Small intestine (tissue), 7 donors: ENCODE results near the gene ALKBH5. TPM values are rescaled to one million over a fixed set of nuclear protein-coding genes. Genes with fewer than 3 reads are reported as not detected.

Experiments
- DNase-seq, 2 donors: peaks; one replicate each; pipeline versions ENCODE4 v3.0.0 to v3.0.0-alpha.2; 2013
- FAIRE-seq: peaks from 2 replicates; lab custom pipeline; 2012; peaks lifted over from hg19 to GRCh38; lab: Jason Lieb, UNC
- H3K27ac ChIP-seq, 3 donors: one replicate each; pipeline ENCODE4 v1.5.1; 2013; ENCODE audit warnings: low read length in 2 of 3, mild to moderate bottlenecking in 2 of 3, control low read depth in 1 of 3, inconsistent platforms in 1 of 3, low read depth in 1 of 3, moderate library complexity in 1 of 3
- H3K27me3 ChIP-seq, 3 donors: one replicate each; pipeline ENCODE4 v1.6.1; 2013; ENCODE audit warnings: low read length in 3 of 3, inconsistent platforms in 1 of 3; ENCODE audit not compliant: control insufficient read depth in 3 of 3, insufficient read depth in 3 of 3
- H3K36me3 ChIP-seq, 3 donors: one replicate each; pipeline ENCODE4 v1.6.1; 2013; ENCODE audit warnings: low read length in 3 of 3, inconsistent platforms in 1 of 3, low read depth in 1 of 3, mild to moderate bottlenecking in 1 of 3, moderate library complexity in 1 of 3; ENCODE audit not compliant: control insufficient read depth in 3 of 3, insufficient read depth in 2 of 3
- H3K4me1 ChIP-seq, 3 donors: one replicate each; pipeline ENCODE4 v1.6.1; 2013; ENCODE audit warnings: low read length in 2 of 3, inconsistent platforms in 1 of 3, low read depth in 1 of 3, mild to moderate bottlenecking in 1 of 3, moderate library complexity in 1 of 3; ENCODE audit not compliant: control insufficient read depth in 3 of 3, insufficient read depth in 2 of 3
- H3K4me3 ChIP-seq, 3 donors: one replicate each; pipeline ENCODE4 v1.5.1; 2013; ENCODE audit warnings: low read length in 3 of 3, control low read depth in 1 of 3, inconsistent platforms in 1 of 3, low read depth in 1 of 3, mild to moderate bottlenecking in 1 of 3, moderate library complexity in 1 of 3
- H3K9me3 ChIP-seq, 2 donors: one replicate each; pipeline ENCODE4 v1.6.1; 2013; ENCODE audit warnings: low read depth in 1 of 2, low read length in 1 of 2; ENCODE audit not compliant: control insufficient read depth in 2 of 2, insufficient read depth in 1 of 2
- WGBS, 3 donors: extraction: QIAGEN DNeasy Blood & Tissue Kit; methylation state at CpG; one replicate each; pipeline ENCODE4 v1.1.7; 2013; 5-methylcytosine and 5-hydroxymethylcytosine counted together
- polyA plus RNA-seq, 4 donors: library from polyadenylated mRNA; stranded (reverse) in 3 of 4; unstranded in 1 of 4; fragments of 200-250 nt in 3 of 4; fragments of 120-200 nt in 1 of 4; gene quantifications; one replicate each; pipeline versions ENCODE4 v1.2.1 to v1.2.3, GENCODE V29; 2013
- donor health status: healthy with polysubstance abuse.
- donor health status: control.
- donor health status: control.
- donor health status: Bipolar disorder and iron deficiency.
- donor health status: healthy.

The ALKBH5 gene
- polyA plus RNA-seq, 4 donors, result 36.2 to 60.1 (median 40.6) TPM

DNA sequence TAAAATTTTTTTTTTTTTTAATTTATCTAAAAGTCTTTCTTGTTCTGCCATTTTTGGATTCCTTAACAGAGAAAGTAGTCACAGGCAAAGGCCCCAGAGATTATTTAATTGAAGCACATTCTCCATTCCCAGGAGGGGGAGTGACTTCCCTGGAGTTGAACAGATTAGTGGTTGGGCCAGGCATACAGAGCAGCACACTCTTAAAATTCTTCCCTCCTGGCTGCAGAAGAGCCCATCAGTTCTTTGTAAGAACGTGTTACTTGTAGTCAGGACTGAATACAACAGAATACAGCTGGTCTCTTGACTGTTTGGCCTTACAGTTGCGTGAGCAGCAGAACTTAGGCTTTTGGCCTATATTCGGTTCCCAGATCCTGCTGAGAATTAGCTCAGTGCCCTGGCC, 1.8 kb downstream of the ALKBH5 start:
- DNase-seq, result peak in 1 of 2 donors; percentile 20
- H3K27me3 ChIP-seq, result no peaks in the 10 kb centered on the region

DNA sequence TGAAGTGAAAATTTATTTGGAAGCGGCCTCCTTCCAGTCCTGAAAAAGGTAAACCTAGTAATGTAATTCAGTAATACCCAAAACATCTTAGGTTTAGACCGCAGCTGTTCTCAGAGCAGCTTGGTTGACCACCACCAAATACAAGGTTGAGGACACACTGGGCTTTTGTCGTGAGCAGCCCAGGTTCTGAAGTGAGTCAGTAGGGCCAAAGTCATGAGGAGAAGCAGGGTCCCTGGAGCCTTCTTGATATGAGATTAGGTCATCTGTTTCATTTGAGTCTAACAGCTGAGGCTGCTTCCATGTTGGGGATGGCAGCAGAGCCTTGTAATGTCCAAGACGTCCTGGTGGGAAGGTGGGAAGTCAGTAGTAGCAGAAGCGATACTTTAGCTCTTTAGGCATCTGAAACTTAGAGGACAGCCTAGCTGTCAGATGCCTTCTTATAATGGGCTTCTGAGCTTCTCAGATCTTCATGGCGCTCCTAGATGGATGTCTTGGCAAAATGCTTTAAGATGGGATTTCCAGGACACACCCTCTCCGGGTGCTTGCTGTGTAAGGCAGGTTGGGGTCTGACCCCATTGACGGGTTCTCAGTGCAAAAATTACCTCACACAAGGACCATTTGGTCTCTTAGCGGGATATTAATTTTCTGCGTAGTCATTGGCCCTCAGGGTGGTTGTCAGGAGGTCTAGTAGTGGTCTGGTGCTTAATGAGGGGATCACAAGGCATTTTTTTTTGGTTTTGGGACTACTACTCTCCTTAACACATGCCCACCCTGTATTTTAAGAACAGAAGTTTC, 2.4 kb downstream of the ALKBH5 start:
- peaks cover 14 to 38% (median 38%) of the 10 kb centered on the region in 3 donors for H3K4me1 ChIP-seq
- FAIRE-seq, result no peak
- peak overlapping the region in 1 of 3 donors; percentile 9 for H3K27ac ChIP-seq
- H3K36me3 ChIP-seq, result peaks cover 0 to 37% (median 7%) of the 10 kb centered on the region in 3 donors
- H3K9me3 ChIP-seq, result no peaks in the 10 kb centered on the region
- WGBS, 3 donors, result 43 to 49% (median 46%) methylated on average over 10 of the region's 10 CpGs
- peak overlapping the region; percentile 3 to 92 (median 72) for H3K4me3 ChIP-seq
- no peaks in the 10 kb centered on the region for H3K27me3 ChIP-seq
- DNase-seq, result peak in 1 of 2 donors; percentile 27

More for the DNA sequence above, 1.8 kb downstream of the ALKBH5 start:
- H3K27ac ChIP-seq, result peak overlapping the region in 1 of 3 donors; percentile 9
- H3K36me3 ChIP-seq, result peaks cover 0 to 31% (median 7%) of the 10 kb centered on the region in 3 donors
- WGBS, 3 donors, result 10 to 14% (median 11%) methylated on average over 3 of the region's 3 CpGs
- no peak for FAIRE-seq
- no peaks in the 10 kb centered on the region for H3K9me3 ChIP-seq
- peak overlapping the region; percentile 3 to 92 (median 72) for H3K4me3 ChIP-seq
- H3K4me1 ChIP-seq, result peaks cover 10 to 32% (median 31%) of the 10 kb centered on the region in 3 donors

DNA sequence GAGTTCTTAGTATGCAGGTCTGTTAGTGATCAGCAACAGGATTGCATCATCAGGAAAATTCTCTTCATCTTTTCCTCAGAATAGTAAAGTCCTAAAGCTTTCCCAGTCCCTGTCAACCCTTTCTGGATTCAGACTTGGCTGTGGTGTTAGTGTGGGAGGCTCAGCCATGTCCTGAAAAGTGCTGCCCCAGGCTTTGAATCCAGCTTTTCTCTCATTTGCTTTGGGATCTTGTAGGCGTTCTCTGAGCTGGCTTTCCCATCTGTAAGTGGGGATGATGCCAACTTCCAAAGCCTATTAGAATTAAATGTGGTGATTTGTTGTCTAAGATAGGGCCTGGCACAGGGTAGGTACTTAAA, 3.0 kb downstream of the ALKBH5 start:
- no peak overlapping the region for H3K27ac ChIP-seq
- H3K4me1 ChIP-seq, result peaks cover 18 to 42% (median 42%) of the 10 kb centered on the region in 3 donors
- H3K36me3 ChIP-seq, result peaks cover 0 to 42% (median 7%) of the 10 kb centered on the region in 3 donors

DNA sequence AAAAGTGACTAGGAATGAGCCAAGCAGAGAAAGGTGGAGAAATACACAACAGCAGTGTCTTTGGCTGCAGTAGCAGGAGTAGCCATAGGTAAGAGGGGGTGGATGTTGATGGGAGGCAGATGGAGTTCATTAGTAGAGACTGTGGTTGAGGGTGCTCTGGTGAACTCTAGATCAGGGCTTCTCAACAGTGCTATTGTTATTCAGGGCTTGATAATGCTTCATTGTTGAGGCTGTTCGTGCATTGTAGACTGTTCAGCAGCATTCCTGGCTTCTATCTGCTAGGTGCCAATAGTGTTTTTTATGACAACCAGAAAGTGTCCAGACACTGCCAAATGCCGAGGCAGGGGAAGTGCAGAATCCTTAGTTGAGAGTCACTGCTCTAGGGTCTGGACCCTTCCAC, 3.6 kb downstream of the ALKBH5 start:
- H3K4me3 ChIP-seq, result peak overlapping the region in 2 of 3 donors; percentile 72 to 92
- 3 to 21% (median 10%) methylated on average over 2 of the region's 2 CpGs for WGBS, 3 donors
- no peak overlapping the region for H3K27ac ChIP-seq
- peaks cover 19 to 41% (median 40%) of the 10 kb centered on the region in 3 donors for H3K4me1 ChIP-seq
- FAIRE-seq (no peak), DNase-seq (peak in 1 of 2 donors; percentile 15)
- H3K27me3 ChIP-seq, result no peaks in the 10 kb centered on the region
- H3K36me3 ChIP-seq, result peaks cover 0 to 48% (median 7%) of the 10 kb centered on the region in 3 donors
- H3K9me3 ChIP-seq, result no peaks in the 10 kb centered on the region

More for the DNA sequence above, 3.0 kb downstream of the ALKBH5 start:
- DNase-seq, result no peak
- WGBS, 3 donors, result 6 to 52% (median 27%) methylated on average over 1 of the region's 1 CpG
- Histone ChIP-seq H3K27me3 (no peaks in the 10 kb centered on the region), H3K9me3 (no peaks in the 10 kb centered on the region), H3K4me3 (peak overlapping the region; percentile 2 to 92 (median 72))
- FAIRE-seq, result no peak

DNA sequence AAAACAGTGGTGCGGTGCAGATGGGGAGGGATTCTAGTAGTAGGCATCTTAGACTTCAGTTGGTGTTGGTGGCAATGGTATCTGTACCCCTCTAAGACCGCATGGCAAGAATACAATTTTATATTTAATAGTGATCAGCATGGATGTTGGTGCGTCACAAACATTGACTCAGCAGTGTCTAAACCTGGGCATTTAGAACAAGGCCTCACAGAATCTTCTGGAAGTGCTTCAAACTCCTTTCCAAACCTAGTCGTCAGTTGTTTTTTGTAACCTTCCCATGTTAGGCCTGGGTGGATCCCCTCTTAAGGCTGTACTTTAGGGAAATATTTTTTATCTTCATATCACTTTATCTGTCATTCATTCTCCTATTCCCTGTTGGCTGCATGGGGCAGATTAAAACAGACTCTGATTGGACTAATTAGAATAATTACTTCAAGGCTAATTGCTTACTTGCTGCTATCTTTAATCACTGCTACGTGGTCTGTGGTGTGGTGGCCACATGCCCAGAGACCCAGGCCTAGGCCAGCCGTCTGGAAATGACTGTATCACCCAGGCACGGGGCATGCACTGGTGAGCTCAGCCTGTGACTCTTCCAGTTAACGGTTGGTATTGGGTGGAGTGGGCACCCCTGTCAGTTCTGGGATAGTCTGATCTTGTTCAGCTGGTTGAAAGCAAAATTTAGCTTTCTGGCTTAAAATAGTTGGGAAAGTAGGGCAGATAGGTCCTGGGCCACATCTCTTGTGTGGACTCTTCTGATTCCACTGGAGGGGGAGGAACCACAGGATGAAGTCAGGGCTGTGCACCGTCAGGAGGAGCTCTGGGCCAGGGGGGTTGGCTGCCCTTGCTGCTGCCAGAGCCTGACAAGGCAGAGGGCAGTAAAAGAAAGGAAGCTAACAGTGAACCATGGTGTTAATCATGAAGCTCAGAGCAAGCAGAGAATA, 4.5 kb downstream of the ALKBH5 start:
- H3K27ac ChIP-seq, result no peak overlapping the region
- H3K9me3 ChIP-seq, result no peaks in the 10 kb centered on the region
- peaks cover 0 to 52% (median 10%) of the 10 kb centered on the region in 3 donors for H3K36me3 ChIP-seq
- H3K4me3 ChIP-seq, result peak overlapping the region in 2 of 3 donors; percentile 21 to 72
- H3K27me3 ChIP-seq, result no peaks in the 10 kb centered on the region
- DNase-seq (no peak), FAIRE-seq (no peak)
- WGBS, 3 donors, result 29 to 34% (median 31%) methylated on average over 9 of the region's 9 CpGs
- H3K4me1 ChIP-seq, result peaks cover 19 to 39% (median 38%) of the 10 kb centered on the region in 3 donors

DNA sequence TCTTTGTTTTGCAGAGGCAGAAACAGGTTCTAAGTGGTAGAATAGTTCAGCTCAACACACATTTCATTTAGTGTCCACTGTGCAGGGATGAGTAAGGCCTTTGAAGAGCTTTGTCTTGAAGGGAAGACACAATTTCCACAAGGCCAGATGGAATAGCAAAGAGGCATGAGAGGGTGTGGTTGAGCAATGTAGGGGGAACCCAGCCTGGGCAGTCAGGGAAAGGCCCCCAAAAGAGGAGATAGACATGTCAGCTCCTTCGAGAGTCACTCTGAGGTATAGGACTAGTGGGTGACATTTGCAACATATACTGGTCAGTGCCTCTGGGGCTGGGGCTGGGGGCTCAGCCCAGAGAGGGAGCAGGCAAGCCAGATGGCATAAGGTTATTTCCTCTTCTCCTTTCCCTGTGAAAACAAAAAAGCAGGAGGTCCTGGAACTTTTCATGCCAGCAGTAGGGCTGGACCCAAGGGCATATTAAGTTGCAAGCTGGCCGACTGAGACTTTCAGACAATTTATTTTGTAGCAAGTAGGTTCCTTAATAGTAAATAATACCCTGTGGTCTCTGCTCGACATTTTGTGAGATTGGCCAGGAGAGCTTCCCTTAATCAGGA, 7.1 kb downstream of the ALKBH5 start:
- H3K4me1 ChIP-seq, result peaks cover 19 to 39% (median 38%) of the 10 kb centered on the region in 3 donors
- peaks cover 10 to 63% (median 13%) of the 10 kb centered on the region in 3 donors for H3K36me3 ChIP-seq
- no peak for FAIRE-seq
- 48 to 59% (median 53%) methylated on average over 3 of the region's 3 CpGs for WGBS, 3 donors
- H3K9me3 ChIP-seq, result no peaks in the 10 kb centered on the region
- H3K27me3 ChIP-seq, result no peaks in the 10 kb centered on the region
- no peak for DNase-seq
- H3K27ac ChIP-seq, result peak overlapping the region in 1 of 3 donors; percentile 21
- H3K4me3 ChIP-seq, result no peak overlapping the region

DNA sequence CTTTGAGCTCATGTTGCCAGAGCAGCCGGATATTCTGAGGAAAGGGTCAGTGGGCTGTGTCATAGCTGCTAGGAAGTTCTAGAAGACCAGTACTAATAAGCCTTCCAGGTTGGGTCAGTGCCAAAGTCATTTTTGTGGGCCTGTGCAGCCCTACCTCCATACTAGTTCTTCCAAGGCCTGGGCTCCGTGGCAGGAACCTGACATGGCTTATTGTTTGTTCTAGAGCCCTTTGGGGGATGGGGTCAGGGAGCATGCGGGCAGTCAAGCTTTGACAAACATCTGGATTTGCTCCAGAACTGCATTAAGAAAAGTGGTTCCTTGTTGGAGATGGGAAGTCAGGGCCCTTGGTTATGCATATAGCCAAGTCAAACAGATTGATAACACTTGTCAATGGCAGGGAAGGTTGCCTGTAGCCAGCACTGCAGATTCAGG, 7.6 kb downstream of the ALKBH5 start:
- whole genome bisulfite sequencing, 3 donors, result 33 to 38% (median 33%) methylated on average over 3 of the region's 3 CpGs
- no peak for FAIRE-seq
- H3K4me1 ChIP-seq, result peaks cover 16 to 38% (median 34%) of the 10 kb centered on the region in 3 donors

More for the DNA sequence above, 7.6 kb downstream of the ALKBH5 start:
- peak; percentile 11 for DNase-seq
- Histone ChIP-seq H3K27ac (peak overlapping the region in 1 of 3 donors; percentile 21), H3K27me3 (no peaks in the 10 kb centered on the region), H3K9me3 (no peaks in the 10 kb centered on the region), H3K4me3 (no peak overlapping the region), H3K36me3 (peaks cover 10 to 63% (median 16%) of the 10 kb centered on the region in 3 donors)
